HS-27A (cell line): Measurements from ENCODE around the gene PRDM16.

Source experiments
- DNase-seq: peaks from one replicate; pipeline ENCODE4 v3.0.0-alpha.2; 2012; ENCODE audit warnings: low read depth, missing footprints

The PRDM16 gene

GRCh38 chr1:3183813-3184212 lies 114.8 kb downstream of the PRDM16 start:
- no peak for DNase-seq

GRCh38 chr1:3184666-3185065 lies 115.7 kb downstream of the PRDM16 start:
- DNase-seq = no peak

GRCh38 chr1:3185896-3186525 lies 117.0 kb downstream of the PRDM16 start:
- DNase-seq = no peak

GRCh38 chr1:3186526-3186921 lies 117.5 kb downstream of the PRDM16 start:
- no peak for DNase-seq

- no peak for DNase-seq
These were observed 118.6 kb downstream of the PRDM16 start for GRCh38 chr1:3187415-3188149.

GRCh38 chr1:3188150-3188971 lies 119.4 kb downstream of the PRDM16 start:
- no peak for DNase-seq

GRCh38 chr1:3190256-3191041 lies 121.4 kb downstream of the PRDM16 start:
- DNase-seq = no peak

- DNase-seq = no peak
These were observed 123.4 kb downstream of the PRDM16 start for GRCh38 chr1:3192361-3192760.

- DNase-seq = no peak
These were observed 123.8 kb downstream of the PRDM16 start for GRCh38 chr1:3192825-3193224.

- DNase-seq = no peak
These were observed 124.8 kb downstream of the PRDM16 start for GRCh38 chr1:3193811-3194210.

GRCh38 chr1:3194760-3195479 lies 125.9 kb downstream of the PRDM16 start:
- DNase-seq = no peak

GRCh38 chr1:3195480-3195815 lies 126.4 kb downstream of the PRDM16 start:
- DNase-seq = no peak

- no peak for DNase-seq
These were observed 127.0 kb downstream of the PRDM16 start for GRCh38 chr1:3195966-3196515.

- no peak for DNase-seq
These were observed 127.7 kb downstream of the PRDM16 start for GRCh38 chr1:3196577-3197245.

- DNase-seq = no peak
These were observed 128.8 kb downstream of the PRDM16 start for GRCh38 chr1:3197781-3198316.

- no peak for DNase-seq
These were observed 129.6 kb downstream of the PRDM16 start for GRCh38 chr1:3198371-3199271.

GRCh38 chr1:3204725-3205124 lies 135.7 kb downstream of the PRDM16 start:
- no peak for DNase-seq

- no peak for DNase-seq
These were observed 136.8 kb downstream of the PRDM16 start for GRCh38 chr1:3205815-3206214.

- DNase-seq = no peak
These were observed 137.7 kb downstream of the PRDM16 start for GRCh38 chr1:3206696-3207095.
